Mesenchymal stem cell (in vitro differentiated cells and primary cell): ENCODE results near the gene SPOUT1.

Experiments
- DNase-seq: peaks from one replicate; pipeline ENCODE4 v3.0.0-alpha.2; 2013
- H2AFZ ChIP-seq: one replicate; pipeline ENCODE4 v1.6.1; 2013; ENCODE audit warnings: low read depth, mild to moderate bottlenecking, control low read depth, inconsistent platforms, low read length, moderate library complexity
- H2AK5ac ChIP-seq: 2 replicates; pipeline ENCODE4 v1.6.1; 2013; ENCODE audit warnings: low read length, moderate library complexity, mild to moderate bottlenecking, inconsistent platforms; ENCODE audit not compliant: severe bottlenecking
- H2BK120ac ChIP-seq: one replicate; pipeline ENCODE4 v1.6.1; 2013; ENCODE audit warnings: low read depth, mild to moderate bottlenecking, inconsistent platforms, low read length, moderate library complexity
- H2BK12ac ChIP-seq, 2 experiments: one replicate each; pipeline ENCODE4 v1.6.1; 2013; ENCODE audit warnings: inconsistent platforms in 2 of 2, low read length in 2 of 2, mild to moderate bottlenecking in 2 of 2, moderate library complexity in 2 of 2, control low read depth in 1 of 2
- H2BK15ac ChIP-seq: one replicate; pipeline ENCODE4 v1.6.1; 2013; ENCODE audit warnings: mild to moderate bottlenecking, low read depth, inconsistent platforms; ENCODE audit not compliant: poor library complexity, severe bottlenecking
- H2BK5ac ChIP-seq: 2 replicates; pipeline ENCODE4 v1.6.1; 2013; ENCODE audit warnings: low read depth, mild to moderate bottlenecking, low read length, control low read depth, inconsistent platforms; ENCODE audit not compliant: poor library complexity, severe bottlenecking
- H3K14ac ChIP-seq, 2 experiments: one replicate each; pipeline ENCODE4 v1.6.1; 2013; ENCODE audit warnings: inconsistent platforms in 2 of 2, low read length in 2 of 2, control low read depth in 1 of 2, mild to moderate bottlenecking in 1 of 2, moderate library complexity in 1 of 2
- H3K18ac ChIP-seq, 2 experiments: one replicate each; pipeline ENCODE4 v1.6.1; 2013; ENCODE audit warnings: inconsistent platforms in 2 of 2, low read length in 2 of 2, control low read depth in 1 of 2, low read depth in 1 of 2, mild to moderate bottlenecking in 1 of 2
- H3K23ac ChIP-seq, 2 experiments: one replicate each; pipeline ENCODE4 v1.6.1; 2013; ENCODE audit warnings: inconsistent platforms in 2 of 2, low read length in 2 of 2, mild to moderate bottlenecking in 2 of 2, moderate library complexity in 2 of 2, control low read depth in 1 of 2
- H3K27ac ChIP-seq: 2 replicates; pipeline ENCODE4 v1.5.1; 2013; ENCODE audit warnings: mild to moderate bottlenecking, moderate library complexity, low read length, control low read depth, inconsistent platforms; ENCODE audit not compliant: poor library complexity, severe bottlenecking
- H3K27me3 ChIP-seq, 2 experiments: 2 replicates each; pipeline versions ENCODE4 v1.6.1 to v1.7.0; 2013; ENCODE audit warnings: low read length in 2 of 2, mild to moderate bottlenecking in 2 of 2, moderate library complexity in 2 of 2, control low read depth in 1 of 2, inconsistent platforms in 1 of 2; ENCODE audit not compliant: control insufficient read depth in 1 of 2, insufficient read depth in 1 of 2
- H3K36me3 ChIP-seq, 2 experiments: 2 replicates each; pipeline versions ENCODE4 v1.6.1 to v1.7.0; 2013; ENCODE audit warnings: low read length in 2 of 2, control low read depth in 1 of 2, inconsistent platforms in 1 of 2, low read depth in 1 of 2, mild to moderate bottlenecking in 1 of 2; ENCODE audit not compliant: insufficient read depth in 2 of 2, control insufficient read depth in 1 of 2
- H3K4ac ChIP-seq, 2 experiments: one replicate each; pipeline ENCODE4 v1.6.1; 2013; ENCODE audit warnings: inconsistent platforms in 2 of 2, low read length in 2 of 2, mild to moderate bottlenecking in 2 of 2, moderate library complexity in 2 of 2, control low read depth in 1 of 2, low read depth in 1 of 2
- H3K4me1 ChIP-seq: 2 replicates; pipeline ENCODE4 v1.6.1; 2013; ENCODE audit warnings: low read depth, low read length, control low read depth; ENCODE audit not compliant: control insufficient read depth, insufficient read depth
- H3K4me2 ChIP-seq: 2 replicates; pipeline ENCODE4 v1.6.1; 2013; ENCODE audit warnings: low read length, mild to moderate bottlenecking, inconsistent platforms; ENCODE audit not compliant: poor library complexity, severe bottlenecking
- H3K4me3 ChIP-seq, 2 experiments: 2 replicates each; pipeline versions ENCODE4 v1.5.1 to v1.7.0; 2013; ENCODE audit warnings: low read length in 2 of 2, mild to moderate bottlenecking in 2 of 2, control low read depth in 1 of 2, low read depth in 1 of 2; ENCODE audit not compliant: insufficient read depth in 1 of 2
- H3K79me1 ChIP-seq: replicated peaks from 2 replicates; pipeline ENCODE4 v1.6.1; 2013; ENCODE audit warnings: mild to moderate bottlenecking, control low read depth, low read length, inconsistent platforms; ENCODE audit not compliant: poor library complexity, severe bottlenecking
- H3K9ac ChIP-seq: 2 replicates; pipeline ENCODE4 v1.7.0; 2013; ENCODE audit warnings: mild to moderate bottlenecking, low read length, moderate library complexity
- H3K9me3 ChIP-seq: 2 replicates; pipeline ENCODE4 v1.7.0; 2013; ENCODE audit warnings: mild to moderate bottlenecking, low read length; ENCODE audit not compliant: control insufficient read depth
- H4K8ac ChIP-seq: one replicate; pipeline ENCODE4 v1.6.1; 2013; ENCODE audit warnings: inconsistent platforms, mild to moderate bottlenecking, low read length, moderate library complexity
- H4K91ac ChIP-seq: one replicate; pipeline ENCODE4 v1.6.1; 2013; ENCODE audit warnings: mild to moderate bottlenecking, low read length, inconsistent platforms
- WGBS: methylation state at CpG from one replicate; pipeline ENCODE4 v1.1.7; 2013; ENCODE audit warnings: mixed read lengths; 5-methylcytosine and 5-hydroxymethylcytosine counted together

Gene SPOUT1

GRCh38 chr9:128870128-128870940 lies 40.7 kb upstream of the SPOUT1 start:
- Histone ChIP-seq H2BK15ac (no peak overlapping the region), H4K8ac (peak overlapping the region; percentile 60), H3K27me3 (no peaks in the 10 kb centered on the region), H3K36me3 (peaks cover 0 to 9% of the 10 kb centered on the region in 2 experiments), H2BK5ac (no peak overlapping the region), H3K18ac (no peak overlapping the region), H4K91ac (no peak overlapping the region), H3K4me2 (no peak overlapping the region), H3K4me3 (no peak overlapping the region), H3K4ac (no peak overlapping the region), H2BK120ac (no peak overlapping the region), H2AK5ac (no peak overlapping the region), H3K14ac (no peak overlapping the region), H3K9me3 (no peaks in the 10 kb centered on the region), H3K4me1 (peaks cover 1% of the 10 kb centered on the region), H3K9ac (no peak overlapping the region), H3K27ac (no peak overlapping the region), H2AFZ (no peak overlapping the region), H2BK12ac (no peak overlapping the region), H3K79me1 (peaks cover 10% of the 10 kb centered on the region), H3K23ac (no peak overlapping the region)
- 65% methylated on average over 4 of the region's 7 CpGs for WGBS
- DNase-seq: peak; percentile 18

- Histone ChIP-seq H3K27me3 (no peaks in the 10 kb centered on the region), H2BK15ac (no peak overlapping the region), H2BK120ac (no peak overlapping the region), H4K91ac (peak overlapping the region; percentile 9), H4K8ac (no peak overlapping the region), H2BK5ac (no peak overlapping the region), H3K18ac (no peak overlapping the region), H3K27ac (no peak overlapping the region), H2AFZ (no peak overlapping the region), H3K4me1 (peaks cover 7% of the 10 kb centered on the region), H3K4me3 (no peak overlapping the region), H3K23ac (no peak overlapping the region), H2AK5ac (no peak overlapping the region), H3K4me2 (no peak overlapping the region), H3K9ac (no peak overlapping the region), H3K36me3 (no peaks in the 10 kb centered on the region), H3K14ac (no peak overlapping the region), H3K9me3 (no peaks in the 10 kb centered on the region), H3K4ac (no peak overlapping the region), H3K79me1 (peaks cover 18% of the 10 kb centered on the region), H2BK12ac (no peak overlapping the region)
- WGBS: 38% methylated on average over 10 of the region's 10 CpGs
- peak; percentile 62 for DNase-seq
Observed at GRCh38 chr9:128863647-128864046, 34.1 kb upstream of the SPOUT1 start.

- H2BK120ac ChIP-seq: no peak overlapping the region
- H2BK12ac ChIP-seq: no peak overlapping the region
- no peak overlapping the region for H3K27ac ChIP-seq
- no peak overlapping the region for H4K8ac ChIP-seq
- peaks cover 7% of the 10 kb centered on the region for H3K4me1 ChIP-seq
- H2AFZ ChIP-seq: peak overlapping the region; percentile 51
- no peak overlapping the region for H3K4me3 ChIP-seq
- no peaks in the 10 kb centered on the region for H3K27me3 ChIP-seq
- no peaks in the 10 kb centered on the region for H3K36me3 ChIP-seq
- no peak overlapping the region for H2BK5ac ChIP-seq
- no peak overlapping the region for H3K4me2 ChIP-seq
- no peak overlapping the region for H2AK5ac ChIP-seq
- H2BK15ac ChIP-seq: no peak overlapping the region
- no peaks in the 10 kb centered on the region for H3K9me3 ChIP-seq
- no peak overlapping the region for H3K23ac ChIP-seq
- H3K9ac ChIP-seq: no peak overlapping the region
- H3K18ac ChIP-seq: no peak overlapping the region
- no peak overlapping the region for H3K14ac ChIP-seq
- no peak overlapping the region for H3K4ac ChIP-seq
- H3K79me1 ChIP-seq: peaks cover 16% of the 10 kb centered on the region
- H4K91ac ChIP-seq: no peak overlapping the region
- DNase-seq: no peak
- 98% methylated on average over 6 of the region's 6 CpGs for WGBS
Observed at GRCh38 chr9:128862401-128862851, 32.8 kb upstream of the SPOUT1 start.

- H3K18ac ChIP-seq: no peak overlapping the region
- H3K4me2 ChIP-seq: no peak overlapping the region
- peaks cover 7% of the 10 kb centered on the region for H3K4me1 ChIP-seq
- H2BK15ac ChIP-seq: no peak overlapping the region
- H3K27me3 ChIP-seq: no peaks in the 10 kb centered on the region
- H3K79me1 ChIP-seq: peaks cover 14% of the 10 kb centered on the region
- no peak overlapping the region for H3K4me3 ChIP-seq
- no peak overlapping the region for H3K9ac ChIP-seq
- H3K14ac ChIP-seq: no peak overlapping the region
- H4K91ac ChIP-seq: no peak overlapping the region
- no peak for DNase-seq
- no peak overlapping the region for H3K27ac ChIP-seq
- H2BK120ac ChIP-seq: no peak overlapping the region
- no peak overlapping the region for H3K23ac ChIP-seq
- no peak overlapping the region for H2BK12ac ChIP-seq
- H2AK5ac ChIP-seq: no peak overlapping the region
- no peaks in the 10 kb centered on the region for H3K36me3 ChIP-seq
- H3K4ac ChIP-seq: no peak overlapping the region
- 82% methylated on average over 6 of the region's 6 CpGs for WGBS
- no peaks in the 10 kb centered on the region for H3K9me3 ChIP-seq
- H2AFZ ChIP-seq: no peak overlapping the region
- no peak overlapping the region for H2BK5ac ChIP-seq
- H4K8ac ChIP-seq: no peak overlapping the region
Observed at GRCh38 chr9:128861501-128861900, 31.9 kb upstream of the SPOUT1 start.
